Effector memory CD8-positive, alpha-beta T cell (primary cell): ENCODE data around the gene RRAS2.
A peak's percentile ranks its signal among the peaks of the same experiment; 100 is the strongest.
"Not testable (repeated sequence)": the region's sequence is repeated elsewhere in the genome, so short reads cannot be mapped to it uniquely, and the experiment has no call there.

Source experiments
- ATAC-seq: fragments of 150-1000 bp; cut with Tn5 transposase; replicated peaks from 2 replicates; pipeline ENCODE4 v1.10.0; 2021; ENCODE audit warnings: mild to moderate bottlenecking, moderate library complexity
- DNase-seq, 3 experiments: peaks; one replicate each; pipeline ENCODE4 v3.0.0; 2021
- H3K27ac Mint-ChIP-seq, 2 donors: one replicate each; pipeline ENCODE4 v1.8.0; 2022; ENCODE audit warnings: mild to moderate bottlenecking in 2 of 2, mixed read lengths in 2 of 2, moderate library complexity in 2 of 2
- H3K27me3 Mint-ChIP-seq, 2 donors: one replicate each; pipeline ENCODE4 v1.8.0; 2022; ENCODE audit warnings: mixed read lengths in 2 of 2
- H3K36me3 Mint-ChIP-seq: one replicate; pipeline ENCODE4 v1.8.0; 2022; ENCODE audit warnings: mild to moderate bottlenecking, moderate library complexity, mixed read lengths; ENCODE audit not compliant: insufficient read depth
- H3K4me1 Mint-ChIP-seq, 2 donors: one replicate each; pipeline ENCODE4 v1.8.0; 2022; ENCODE audit warnings: low read depth in 2 of 2, mixed read lengths in 2 of 2
- H3K4me3 Mint-ChIP-seq, 2 donors: one replicate each; pipeline ENCODE4 v1.8.0; 2022; ENCODE audit warnings: mild to moderate bottlenecking in 2 of 2, mixed read lengths in 2 of 2, moderate library complexity in 2 of 2
- H3K9me3 Mint-ChIP-seq, 2 donors: one replicate each; pipeline ENCODE4 v1.8.0; 2022; ENCODE audit warnings: mixed read lengths in 2 of 2

RRAS2 gene

DNA sequence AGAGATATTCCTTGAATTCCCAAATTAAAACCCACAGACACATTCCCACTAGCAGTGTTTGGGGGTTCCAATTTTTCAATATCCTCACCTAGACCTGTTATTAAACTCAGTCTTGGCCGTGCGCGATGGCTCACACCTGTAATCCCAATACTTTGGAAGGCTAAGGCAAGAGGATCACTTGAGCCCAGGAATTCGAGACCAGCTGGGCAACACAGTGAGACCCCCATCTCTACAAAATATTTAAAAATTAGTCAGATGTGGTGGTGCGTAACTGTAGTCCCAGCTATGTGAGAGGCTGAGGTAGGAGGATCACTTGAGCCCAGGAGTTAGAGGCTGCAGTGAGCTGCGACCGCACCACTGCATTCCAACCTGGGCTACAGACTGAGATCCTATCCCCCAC, 53.3 kb downstream of the RRAS2 start:
- Mint-ChIP-seq H3K36me3 (no peaks in the 10 kb centered on the region), H3K9me3 (no peaks in the 10 kb centered on the region), H3K4me1 (peaks cover 22 to 55% of the 10 kb centered on the region in 2 donors), H3K27me3 (no peaks in the 10 kb centered on the region), H3K27ac (no peak overlapping the region), H3K4me3 (no peak overlapping the region)
- DNase-seq, result no peak
- ATAC-seq, result no peak

DNA sequence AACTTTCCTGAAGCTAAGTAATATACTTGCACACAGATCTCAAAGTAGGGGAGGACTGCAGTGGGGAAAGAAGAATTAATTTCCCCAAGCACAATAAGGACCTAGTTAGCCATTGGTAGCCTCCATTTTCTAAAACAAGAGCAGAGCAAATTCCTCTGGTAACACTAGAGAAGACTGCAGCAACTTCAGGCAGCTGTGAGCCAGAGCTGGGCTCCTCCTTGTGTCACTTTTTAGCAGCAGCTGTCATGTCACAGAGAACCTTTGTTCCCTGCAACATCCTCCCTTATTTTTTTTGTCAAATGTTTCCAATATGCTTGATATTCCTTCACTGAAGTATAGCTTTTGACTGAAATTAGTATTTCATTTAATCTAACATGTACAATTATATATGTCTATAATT, 54.4 kb downstream of the RRAS2 start:
- no peaks in the 10 kb centered on the region for H3K36me3 Mint-ChIP-seq
- H3K4me3 Mint-ChIP-seq, result no peak overlapping the region
- DNase-seq (no peak), ATAC-seq (no peak)
- H3K4me1 Mint-ChIP-seq, result peaks cover 22 to 55% of the 10 kb centered on the region in 2 donors
- no peak overlapping the region for H3K27ac Mint-ChIP-seq
- H3K27me3 Mint-ChIP-seq, result no peaks in the 10 kb centered on the region
- H3K9me3 Mint-ChIP-seq, result no peaks in the 10 kb centered on the region

DNA sequence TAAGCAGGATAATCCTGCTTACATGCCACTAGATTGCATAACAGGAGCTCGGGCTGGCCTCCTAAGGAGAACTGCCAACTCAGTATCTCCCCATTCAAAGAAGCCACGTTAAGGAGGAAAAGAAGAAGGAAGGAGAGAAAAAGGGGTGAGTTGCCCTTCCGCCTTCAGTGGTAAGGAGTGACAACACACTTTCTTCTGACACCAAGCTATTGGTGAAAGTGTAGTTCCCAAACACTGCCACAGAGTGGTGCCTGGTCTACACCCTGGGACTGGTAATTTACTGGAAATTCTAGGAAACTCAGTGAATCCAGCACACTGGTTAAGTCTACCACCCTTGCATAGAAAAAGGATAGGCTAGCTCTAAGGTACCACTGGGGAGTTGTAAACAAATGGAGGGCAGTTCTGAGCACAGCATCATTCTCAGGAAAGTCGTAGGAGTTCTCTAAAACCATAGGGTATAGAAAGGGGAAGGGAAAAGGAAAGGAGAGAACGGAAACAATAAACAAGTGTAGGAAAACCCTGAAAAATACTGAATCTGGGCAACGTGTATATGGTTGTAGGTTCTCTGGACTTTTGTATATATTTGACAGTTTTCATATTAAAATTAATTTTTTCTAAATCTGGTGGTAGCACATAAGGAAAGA, 58.2 kb downstream of the RRAS2 start:
- Mint-ChIP-seq H3K36me3 (no peaks in the 10 kb centered on the region), H3K4me3 (no peak overlapping the region), H3K9me3 (no peaks in the 10 kb centered on the region), H3K27ac (no peak overlapping the region), H3K4me1 (peaks cover 30 to 54% of the 10 kb centered on the region in 2 donors), H3K27me3 (no peaks in the 10 kb centered on the region)
- ATAC-seq (peak; percentile 97), DNase-seq (peak; percentile 47 to 55 (median 47))

DNA sequence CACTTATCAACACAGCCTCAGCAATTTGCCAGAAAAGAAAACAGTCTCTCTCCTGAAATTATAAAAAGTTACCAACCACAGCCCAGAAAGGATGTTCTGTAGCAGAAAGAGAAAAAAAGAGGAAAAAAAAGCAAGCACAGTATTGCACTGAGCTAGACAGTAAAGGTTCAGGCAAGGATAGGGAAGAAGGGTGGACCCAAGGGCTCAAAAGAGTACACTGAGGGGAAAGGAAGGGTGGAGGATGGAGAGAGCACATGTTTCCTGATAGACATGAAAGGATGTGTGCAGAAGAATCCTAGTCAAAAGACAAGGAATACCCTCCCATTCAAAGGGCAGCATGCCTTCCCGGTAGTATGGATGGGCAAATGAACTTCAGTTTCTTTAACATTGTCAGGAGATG, 59.1 kb downstream of the RRAS2 start:
- Mint-ChIP-seq H3K4me1 (peaks cover 28 to 50% of the 10 kb centered on the region in 2 donors), H3K27me3 (no peaks in the 10 kb centered on the region), H3K9me3 (no peaks in the 10 kb centered on the region), H3K36me3 (no peaks in the 10 kb centered on the region), H3K4me3 (no peak overlapping the region), H3K27ac (no peak overlapping the region)
- DNase-seq (no peak), ATAC-seq (no peak)

DNA sequence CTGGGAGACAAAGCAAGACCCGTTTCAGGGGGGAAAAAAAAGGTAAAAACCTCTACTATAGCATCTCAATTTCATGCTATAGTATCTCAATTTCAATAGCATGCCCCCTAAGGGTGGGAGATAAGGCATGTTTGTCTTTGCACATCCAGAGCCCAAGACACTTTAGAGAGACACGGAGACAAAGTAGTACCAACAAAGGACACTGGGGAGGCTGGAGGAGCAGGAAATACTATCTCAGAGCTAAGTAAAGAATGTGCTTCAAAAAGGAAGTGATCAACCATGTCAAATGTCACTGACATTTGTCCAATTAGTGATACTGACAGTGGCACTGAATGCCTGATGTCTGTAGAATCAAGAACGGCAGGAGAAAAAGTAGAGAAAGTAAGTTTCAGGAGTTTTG, 68.6 kb downstream of the RRAS2 start:
- Mint-ChIP-seq H3K27ac (peak overlapping the region in 1 of 2 donors; percentile 66), H3K4me1 (peaks cover 16 to 17% of the 10 kb centered on the region in 2 donors), H3K27me3 (no peaks in the 10 kb centered on the region), H3K36me3 (peaks cover 47% of the 10 kb centered on the region), H3K9me3 (no peaks in the 10 kb centered on the region), H3K4me3 (no peak overlapping the region)
- DNase-seq (no peak), ATAC-seq (no peak)

DNA sequence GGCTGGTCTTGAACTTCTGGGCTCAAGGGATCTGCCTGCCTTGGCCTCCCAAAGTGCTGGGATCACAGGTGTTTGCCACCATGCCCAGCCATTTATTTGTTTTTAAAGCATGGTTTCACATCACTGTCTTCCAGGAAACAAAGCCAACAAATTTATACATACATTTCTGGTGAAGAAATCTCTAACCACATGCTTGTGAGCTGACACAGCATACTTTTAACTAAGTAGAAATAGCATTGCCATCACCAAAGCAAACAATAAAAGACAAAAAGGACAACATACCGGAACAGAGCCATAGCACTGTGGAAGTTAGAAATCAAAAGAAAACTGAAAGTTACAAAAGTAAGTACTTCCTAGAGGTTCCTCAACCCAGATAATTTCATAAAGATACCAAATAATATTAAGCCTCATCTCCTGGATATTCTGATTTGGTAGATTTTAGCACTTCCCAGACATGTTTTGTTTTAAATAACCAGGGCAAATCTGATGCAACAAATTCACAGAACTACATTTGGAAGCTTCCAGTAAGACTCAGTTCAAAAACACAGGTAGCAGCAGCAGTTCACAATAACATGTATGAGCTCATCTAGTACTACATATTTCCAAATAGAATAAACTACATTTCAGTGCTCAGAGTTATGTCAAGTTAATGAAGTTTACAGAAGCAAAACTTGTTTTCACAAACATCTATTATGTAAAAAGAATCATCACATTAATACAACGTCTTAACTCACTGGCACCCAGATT, 70.6 kb downstream of the RRAS2 start:
- Mint-ChIP-seq H3K4me1 (peaks cover 12 to 16% of the 10 kb centered on the region in 2 donors), H3K9me3 (no peaks in the 10 kb centered on the region), H3K27me3 (no peaks in the 10 kb centered on the region), H3K27ac (peak overlapping the region; percentile 87 to 93), H3K4me3 (peak overlapping the region; percentile 32 to 43), H3K36me3 (peaks cover 39% of the 10 kb centered on the region)
- DNase-seq (no peak), ATAC-seq (peak; percentile 68)

DNA sequence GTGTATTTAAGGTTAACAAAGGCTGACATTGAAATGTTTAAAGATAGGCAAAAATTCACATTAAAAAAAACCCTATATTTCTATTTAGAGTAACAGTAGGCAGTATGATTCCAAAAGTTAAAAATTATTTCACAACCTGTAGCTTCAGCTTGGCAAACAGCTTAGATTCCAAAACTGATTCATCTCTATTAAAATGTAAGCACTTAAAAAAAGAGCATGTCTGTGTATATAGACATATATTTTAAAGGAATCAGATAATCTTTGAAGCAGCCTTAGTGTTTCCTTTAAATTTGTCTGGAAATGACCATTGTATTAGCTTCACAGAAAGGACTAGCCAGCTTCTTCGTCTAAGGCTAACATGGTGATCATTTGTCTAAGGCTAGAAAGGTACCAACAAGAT, 80.1 kb downstream of the RRAS2 start:
- Mint-ChIP-seq H3K27ac (peak overlapping the region in 1 of 2 donors; percentile 13), H3K36me3 (peaks cover 20% of the 10 kb centered on the region)
- not testable (repeated sequence) for H3K4me1 Mint-ChIP-seq, H3K9me3 Mint-ChIP-seq, DNase-seq, H3K27me3 Mint-ChIP-seq, ATAC-seq, H3K4me3 Mint-ChIP-seq

DNA sequence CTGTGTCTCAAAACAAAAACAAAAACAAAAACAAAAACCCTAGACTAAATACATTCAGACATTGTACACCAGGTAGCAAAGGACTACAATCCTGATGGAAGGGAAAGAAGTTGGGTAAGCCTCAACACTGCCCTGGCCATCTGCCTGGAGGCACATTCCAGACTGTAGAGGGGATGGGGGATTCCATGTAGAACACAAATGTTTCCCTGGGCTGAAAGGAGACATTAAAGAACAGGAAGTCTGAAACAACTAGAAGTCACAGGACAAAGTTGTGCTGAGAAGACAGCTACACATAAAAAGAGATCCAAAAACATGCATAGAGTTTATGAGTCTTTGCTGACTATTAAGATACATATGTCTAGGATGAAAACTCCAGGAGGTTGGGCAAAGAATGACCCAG, 83.9 kb downstream of the RRAS2 start:
- no peak overlapping the region for H3K4me3 Mint-ChIP-seq
- no peak overlapping the region for H3K27ac Mint-ChIP-seq
- H3K36me3 Mint-ChIP-seq, result peaks cover 15% of the 10 kb centered on the region
- no peaks in the 10 kb centered on the region for H3K27me3 Mint-ChIP-seq
- DNase-seq (no peak), ATAC-seq (no peak)
- H3K4me1 Mint-ChIP-seq, result peaks cover 27 to 30% of the 10 kb centered on the region in 2 donors
- no peaks in the 10 kb centered on the region for H3K9me3 Mint-ChIP-seq

DNA sequence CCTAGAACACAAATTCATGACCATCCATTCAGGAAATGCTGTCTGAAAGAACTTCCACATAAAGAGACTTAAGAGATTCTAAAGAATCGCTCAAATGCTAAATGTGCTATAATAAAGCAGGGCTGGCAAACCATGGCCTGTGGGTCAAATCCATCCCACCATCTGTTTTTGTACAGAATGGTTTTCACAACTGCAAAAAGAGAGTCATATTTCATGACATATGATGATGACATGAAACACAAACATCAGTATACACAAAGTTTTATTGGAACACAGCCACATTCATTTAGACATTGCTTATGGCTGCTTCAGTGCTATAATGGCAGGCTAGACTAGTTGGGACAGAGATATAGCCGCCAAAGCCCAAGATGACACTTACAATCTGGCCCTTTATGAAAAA, 85.1 kb downstream of the RRAS2 start:
- Mint-ChIP-seq H3K4me3 (no peak overlapping the region), H3K4me1 (peaks cover 32% of the 10 kb centered on the region in 2 donors), H3K27ac (peak overlapping the region in 1 of 2 donors; percentile 12), H3K36me3 (peaks cover 4% of the 10 kb centered on the region), H3K9me3 (no peaks in the 10 kb centered on the region), H3K27me3 (no peaks in the 10 kb centered on the region)
- DNase-seq, result no peak
- no peak for ATAC-seq

DNA sequence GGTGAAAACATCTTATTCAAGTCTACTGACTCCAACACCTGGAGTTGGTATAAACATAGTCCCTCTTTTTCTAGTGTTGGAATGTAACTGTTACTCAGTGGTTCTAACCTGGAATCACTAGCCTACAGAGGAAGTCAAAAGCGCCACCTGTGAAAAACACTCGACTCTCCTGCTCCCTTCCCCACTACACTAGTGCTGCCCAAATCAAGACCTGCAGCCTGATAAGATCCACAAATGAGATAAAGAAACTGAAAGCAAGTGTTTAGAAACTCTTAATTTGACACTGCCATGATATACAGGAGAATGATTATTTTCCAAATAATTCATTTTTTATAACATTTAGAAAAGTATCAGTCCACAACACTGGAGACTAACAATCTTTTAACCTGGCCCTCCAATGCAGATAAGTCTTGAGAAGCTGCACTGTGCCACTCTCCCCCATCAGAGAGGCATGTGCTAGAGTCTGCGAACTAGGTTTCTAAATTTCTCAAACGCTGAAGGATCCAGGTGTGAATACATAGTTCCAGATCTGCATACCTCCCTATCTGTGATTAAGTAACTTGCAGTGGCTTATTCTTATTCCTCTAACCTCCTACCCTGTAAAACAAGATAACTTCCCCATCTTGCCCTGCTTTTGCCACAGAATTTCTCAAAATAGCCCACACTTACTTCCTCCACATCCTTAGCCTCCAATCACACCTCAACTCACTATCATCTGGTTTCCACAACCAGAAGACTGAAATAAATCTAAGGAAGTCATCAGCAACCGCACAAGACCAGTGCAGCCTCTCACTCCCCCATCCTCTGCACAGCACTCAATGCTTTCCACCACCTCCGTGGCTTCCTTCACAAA, 88.1 kb downstream of the RRAS2 start:
- DNase-seq (peak in 2 of 3 experiments; percentile 10 to 11), ATAC-seq (peak; percentile 85)
- peak overlapping the region; percentile 59 to 68 for H3K4me3 Mint-ChIP-seq
- no peaks in the 10 kb centered on the region for H3K27me3 Mint-ChIP-seq
- H3K27ac Mint-ChIP-seq, result peak overlapping the region; percentile 3 to 15
- peaks cover 4% of the 10 kb centered on the region for H3K36me3 Mint-ChIP-seq
- no peaks in the 10 kb centered on the region for H3K9me3 Mint-ChIP-seq
- peaks cover 27% of the 10 kb centered on the region in 2 donors for H3K4me1 Mint-ChIP-seq

DNA sequence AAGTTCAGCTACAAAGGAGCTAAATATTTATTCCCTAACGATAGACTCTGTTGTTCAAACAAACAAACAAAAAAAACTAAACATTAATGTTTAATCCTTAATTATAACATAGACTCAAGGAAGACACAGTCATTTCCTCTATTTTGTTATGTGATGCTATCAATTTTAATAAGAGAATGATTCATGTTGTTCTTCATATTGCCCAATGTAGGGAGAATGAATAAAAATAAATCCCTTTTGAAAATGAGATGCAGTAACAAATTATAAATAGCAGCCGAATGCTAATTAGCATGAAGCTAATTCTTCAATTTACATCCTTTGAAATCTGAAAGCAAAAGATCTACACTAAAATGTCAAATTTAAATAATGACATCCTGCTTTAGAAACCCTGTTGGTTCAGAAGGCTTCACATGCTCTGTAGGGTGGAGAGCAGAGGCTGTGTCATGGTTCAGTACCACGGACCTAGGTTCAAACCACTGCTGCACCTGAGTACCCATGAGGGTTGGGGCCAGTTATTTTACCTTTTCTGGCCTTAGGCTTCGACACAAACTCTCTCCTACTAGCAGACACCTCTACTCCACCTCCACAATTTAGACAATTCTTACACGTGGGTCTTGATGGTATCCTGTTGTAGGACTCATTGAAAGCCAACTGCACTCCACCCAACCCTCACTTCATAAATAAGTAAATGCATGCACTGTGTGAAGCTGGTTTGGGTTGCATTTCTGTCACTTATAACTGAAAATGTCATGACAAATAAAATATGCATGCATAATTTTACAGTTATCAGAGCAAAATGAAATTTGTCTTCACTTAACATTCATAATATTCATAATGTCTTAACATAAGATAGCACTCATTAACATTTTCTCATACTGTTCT, 89.0 kb downstream of the RRAS2 start:
- ATAC-seq, result peak; percentile 12

DNA sequence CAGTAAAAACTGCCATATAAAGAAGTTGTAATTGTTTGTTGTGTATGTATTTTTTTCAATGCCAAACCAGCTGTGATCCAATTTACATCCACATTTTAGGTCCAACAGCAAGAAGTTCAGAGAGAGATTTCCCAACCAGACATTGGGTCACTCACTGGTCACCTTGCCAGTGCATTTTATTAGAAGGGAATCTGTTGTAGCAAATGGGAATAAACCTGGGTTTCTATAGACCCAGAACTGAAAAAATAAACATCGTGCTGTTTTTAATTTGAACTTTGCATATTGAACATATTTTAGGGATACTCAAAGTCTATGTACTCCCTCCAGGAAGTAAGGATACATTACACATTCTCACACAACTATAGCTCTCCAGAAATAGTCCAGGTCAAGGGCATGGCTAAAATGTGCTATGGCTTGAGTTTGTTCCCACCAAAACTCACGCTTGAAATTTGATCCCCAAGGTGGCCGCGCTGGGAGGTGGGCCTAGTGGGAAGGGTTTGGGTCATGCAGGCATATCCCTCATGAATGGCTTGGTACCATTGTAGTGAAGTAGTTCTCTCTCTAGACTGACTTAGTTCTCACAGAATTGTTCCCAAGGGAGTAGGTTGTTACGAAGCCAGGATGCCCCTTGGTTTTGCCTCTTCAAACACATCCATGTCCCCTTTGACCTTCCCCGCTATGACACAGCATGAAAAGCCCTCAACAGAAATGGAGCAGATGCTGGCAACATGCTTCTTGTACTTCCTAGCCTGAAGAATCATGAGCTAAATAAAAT, 90.9 kb downstream of the RRAS2 start:
- H3K27ac Mint-ChIP-seq, result no peak overlapping the region

More for the DNA sequence above, 89.0 kb downstream of the RRAS2 start:
- Mint-ChIP-seq H3K36me3 (peaks cover 4% of the 10 kb centered on the region), H3K4me1 (peaks cover 27% of the 10 kb centered on the region in 2 donors), H3K27me3 (no peaks in the 10 kb centered on the region), H3K9me3 (no peaks in the 10 kb centered on the region), H3K4me3 (peak overlapping the region in 1 of 2 donors; percentile 68), H3K27ac (peak overlapping the region in 1 of 2 donors; percentile 15)
- DNase-seq, result no peak

More for the DNA sequence above, 90.9 kb downstream of the RRAS2 start:
- ATAC-seq (no peak), DNase-seq (no peak)
- H3K4me3 Mint-ChIP-seq, result no peak overlapping the region
- H3K27me3 Mint-ChIP-seq, result no peaks in the 10 kb centered on the region
- peaks cover 24 to 27% of the 10 kb centered on the region in 2 donors for H3K4me1 Mint-ChIP-seq
- H3K36me3 Mint-ChIP-seq, result peaks cover 8% of the 10 kb centered on the region
- H3K9me3 Mint-ChIP-seq, result no peaks in the 10 kb centered on the region
